Fibroblast of skin of back (primary cell): ENCODE measurements around the gene STAT1.
A peak's percentile ranks its signal among the peaks of the same experiment; 100 is the strongest.
"Not testable (repeated sequence)": the region's sequence is repeated elsewhere in the genome, so short reads cannot be mapped to it uniquely, and the experiment has no call there.

Experiments used
- DNase-seq: peaks from one replicate; pipeline ENCODE4 v3.0.0-alpha.2; 2013

STAT1 gene

GRCh38 chr2:190981333-190981732, 32.6 kb downstream of the STAT1 start:
- no peak for DNase-seq

- DNase-seq, result no peak
These were observed 33.3 kb downstream of the STAT1 start for GRCh38 chr2:190980630-190981209.

GRCh38 chr2:190979906-190980629, 33.9 kb downstream of the STAT1 start:
- no peak for DNase-seq

DNA sequence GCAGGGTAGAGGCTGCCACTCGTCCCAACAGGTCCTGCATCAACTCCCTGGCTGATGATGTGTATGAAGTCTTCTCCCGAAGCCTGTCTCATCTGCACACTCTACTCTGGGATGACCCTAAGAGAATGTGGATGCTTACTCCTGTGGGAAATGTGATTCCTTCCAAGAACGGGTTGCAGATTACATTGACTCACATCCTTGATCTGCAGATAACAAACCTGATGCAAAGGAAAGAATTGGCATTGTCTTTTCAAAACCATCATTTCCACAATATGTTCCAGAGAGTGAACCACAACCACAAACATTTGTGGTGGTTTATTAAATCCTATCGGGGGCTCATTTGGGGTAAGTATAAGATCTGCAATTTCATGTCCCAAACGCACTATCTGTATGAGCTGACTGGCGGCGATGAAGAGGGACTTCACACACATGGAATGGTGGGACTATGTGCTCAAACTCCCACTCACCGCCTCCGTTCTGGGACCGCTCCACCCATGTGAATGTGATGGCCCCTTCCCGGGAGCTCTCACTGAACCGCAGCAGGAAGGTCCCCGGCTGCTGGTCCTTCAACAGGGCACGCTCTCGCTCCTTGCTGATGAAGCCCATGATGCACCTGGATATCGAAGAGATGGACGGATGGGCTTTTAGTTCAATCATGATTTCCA, 35.5 kb downstream of the STAT1 start:
- DNase-seq, result peak; percentile 40

DNA sequence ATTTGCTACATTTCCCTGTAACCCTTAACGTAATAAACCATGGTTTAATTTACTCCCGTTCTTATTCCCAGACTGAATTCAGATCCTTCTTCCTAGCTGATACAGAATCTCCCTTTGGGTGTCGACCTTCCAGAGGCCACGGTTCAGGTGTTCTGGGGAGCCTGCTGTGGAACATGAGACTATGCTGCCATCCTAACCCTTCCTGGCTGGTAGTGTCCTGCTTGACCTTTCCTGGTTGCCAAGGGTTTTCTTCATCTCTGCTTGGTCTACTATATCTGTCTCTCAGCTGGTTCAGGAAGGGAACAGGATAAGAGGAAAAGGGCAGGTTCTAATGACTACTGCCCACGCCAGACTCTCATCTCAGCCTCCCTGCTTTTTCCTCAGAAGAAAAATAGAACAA, 36.5 kb downstream of the STAT1 start:
- no peak for DNase-seq

DNA sequence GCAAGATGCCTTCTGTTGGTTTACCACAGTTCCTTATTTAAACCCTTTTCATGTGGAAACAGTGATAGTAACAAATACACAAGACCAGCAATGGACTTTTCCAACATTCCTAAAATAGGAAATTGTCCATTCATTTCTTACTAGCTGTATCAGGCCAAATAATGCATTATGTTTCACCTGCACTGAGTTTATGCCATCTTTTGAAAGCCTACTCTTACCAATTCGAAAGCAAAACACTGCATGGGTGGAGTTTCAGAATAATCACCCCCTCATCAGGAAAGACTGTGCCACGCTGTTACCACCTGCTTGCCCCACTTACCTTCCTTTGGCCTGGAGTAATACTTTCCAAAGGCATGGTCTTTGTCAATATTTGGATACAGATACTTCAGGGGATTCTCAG, 37.5 kb downstream of the STAT1 start:
- no peak for DNase-seq

DNA sequence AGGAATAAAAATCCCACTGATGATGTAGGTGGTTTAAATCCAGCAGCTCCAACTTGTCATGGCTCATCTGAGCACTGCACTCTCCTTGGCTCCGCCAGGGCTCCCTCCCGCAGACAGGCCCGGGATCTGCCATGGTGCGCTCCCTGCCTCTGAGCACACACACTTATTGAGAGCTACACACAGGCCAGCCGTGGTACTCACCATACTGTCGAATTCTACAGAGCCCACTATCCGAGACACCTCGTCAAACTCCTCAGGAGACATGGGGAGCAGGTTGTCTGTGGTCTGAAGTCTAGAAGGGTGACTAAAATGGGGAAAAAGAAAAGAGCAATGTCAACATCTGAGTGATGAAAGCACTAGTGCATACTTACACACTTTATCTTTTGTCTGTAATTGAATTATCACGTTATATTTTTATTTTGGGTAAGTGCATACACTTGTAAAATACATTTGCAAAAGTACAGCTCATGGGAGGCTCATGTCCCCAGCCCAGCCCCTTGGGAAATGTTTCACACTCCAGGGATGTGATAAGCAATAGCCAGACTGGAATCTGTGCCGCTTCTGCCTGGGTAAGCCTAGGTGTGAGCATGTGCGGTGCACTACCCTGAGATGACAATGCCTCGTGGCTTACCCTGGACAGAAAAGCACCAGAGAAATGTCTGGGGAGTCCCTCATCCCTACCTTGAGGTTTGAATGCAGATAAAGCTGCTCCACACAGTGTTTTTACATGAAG, 39.2 kb downstream of the STAT1 start:
- DNase-seq, result no peak

GRCh38 chr2:190973726-190974628, 40.0 kb downstream of the STAT1 start:
- DNase-seq, result no peak

DNA sequence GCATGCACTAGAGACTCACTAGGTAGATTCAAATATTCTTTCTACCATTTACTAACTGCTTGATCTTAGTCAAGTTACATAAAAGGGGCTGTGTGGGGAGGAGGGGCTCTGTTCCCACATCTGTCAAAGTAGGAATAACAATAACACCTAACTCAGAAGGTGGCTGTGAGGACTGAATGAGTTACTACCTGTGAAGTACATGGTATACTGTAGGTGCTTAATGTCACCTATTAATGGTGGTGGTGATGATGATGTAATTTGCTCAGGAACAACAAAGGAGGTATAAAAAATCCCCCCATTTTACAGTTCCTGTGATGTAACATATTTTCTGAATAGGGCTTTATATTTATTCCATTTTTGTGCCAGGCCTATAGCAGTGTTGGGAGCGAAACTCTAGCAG, 40.7 kb downstream of the STAT1 start:
- DNase-seq, result no peak

DNA sequence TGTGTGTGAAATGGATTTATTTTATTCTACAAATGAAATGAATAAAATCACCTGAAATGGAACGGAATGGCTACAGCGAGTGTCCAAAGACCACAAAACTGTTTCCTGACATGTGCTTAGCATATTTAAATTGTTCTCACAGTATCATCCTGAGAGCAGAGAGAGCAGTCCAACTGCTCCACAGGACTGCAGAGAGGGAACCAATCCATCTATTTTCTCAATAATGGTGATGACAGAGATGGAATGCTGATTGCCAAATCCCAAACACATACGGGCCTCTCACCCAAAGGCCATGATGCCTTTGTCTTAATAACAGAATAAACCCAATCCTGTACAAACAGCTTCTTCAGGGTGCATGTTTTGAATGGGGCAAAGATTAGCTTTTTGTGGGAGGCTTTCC, 41.1 kb downstream of the STAT1 start:
- DNase-seq, result no peak

DNA sequence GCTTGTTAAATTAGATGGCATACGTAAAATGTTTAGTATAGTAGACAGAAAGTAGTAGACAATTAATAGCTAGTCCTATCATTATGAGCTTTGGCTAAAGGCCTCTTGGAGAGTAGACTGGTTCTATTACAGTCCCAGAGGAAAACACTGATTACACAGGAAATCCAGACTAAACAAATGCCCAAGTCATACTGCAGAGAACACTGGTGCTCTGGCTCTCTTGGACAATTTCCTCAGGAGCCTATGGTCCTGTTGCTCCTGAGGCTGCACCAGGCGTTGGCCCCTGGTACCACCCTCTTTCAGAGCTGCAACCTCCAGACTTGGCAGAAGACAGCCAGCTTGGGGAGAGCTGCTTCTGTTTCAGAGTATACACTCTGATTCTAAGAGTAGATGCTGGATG, 41.8 kb downstream of the STAT1 start:
- DNase-seq, result no peak

GRCh38 chr2:190970873-190971506, 43.0 kb downstream of the STAT1 start:
- DNase-seq, result no peak

- no peak for DNase-seq
These were observed 43.8 kb downstream of the STAT1 start for GRCh38 chr2:190970160-190970559.

DNA sequence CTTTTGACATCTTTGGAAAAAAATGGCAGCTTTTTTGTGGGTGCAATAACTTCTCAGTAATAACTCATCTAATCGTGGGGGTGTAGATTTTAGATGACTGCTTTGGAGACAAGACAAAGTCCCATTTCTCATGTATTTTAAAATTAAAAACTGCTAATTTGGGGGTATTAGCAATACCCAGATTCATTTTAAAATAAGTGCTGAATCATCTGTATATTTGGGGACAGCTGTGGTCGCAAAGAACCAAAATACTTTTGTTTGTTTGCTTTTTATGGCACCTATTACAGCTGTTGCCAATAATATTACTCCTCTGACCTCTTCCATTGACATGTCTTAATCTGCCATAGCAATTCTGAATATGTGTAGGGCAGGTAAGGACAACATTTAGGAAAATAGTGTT, 45.4 kb downstream of the STAT1 start:
- DNase-seq, result no peak

- no peak for DNase-seq
These were observed 48.3 kb downstream of the STAT1 start for GRCh38 chr2:190965580-190966222.

- DNase-seq, result no peak
These were observed 49.7 kb downstream of the STAT1 start for GRCh38 chr2:190964170-190964795.

DNA sequence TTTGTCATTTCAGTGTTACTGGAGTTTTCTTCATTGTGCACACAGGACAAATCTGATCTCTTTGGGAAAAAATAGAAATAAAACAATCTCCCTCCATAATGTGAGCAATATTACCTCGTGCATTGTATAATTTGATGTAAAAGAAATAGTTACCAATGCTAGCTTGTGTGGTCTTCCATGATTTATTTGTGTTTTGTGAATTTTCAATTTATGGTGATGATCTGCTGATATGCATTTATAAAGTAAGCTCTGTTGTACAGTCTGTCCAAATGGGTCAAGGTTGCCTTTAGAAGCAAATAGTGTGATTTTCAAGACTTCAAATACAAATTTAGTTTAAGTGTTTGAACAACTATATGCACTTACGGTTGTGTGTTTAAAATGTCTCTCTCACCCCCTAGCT, 50.9 kb downstream of the STAT1 start:
- no peak for DNase-seq

DNA sequence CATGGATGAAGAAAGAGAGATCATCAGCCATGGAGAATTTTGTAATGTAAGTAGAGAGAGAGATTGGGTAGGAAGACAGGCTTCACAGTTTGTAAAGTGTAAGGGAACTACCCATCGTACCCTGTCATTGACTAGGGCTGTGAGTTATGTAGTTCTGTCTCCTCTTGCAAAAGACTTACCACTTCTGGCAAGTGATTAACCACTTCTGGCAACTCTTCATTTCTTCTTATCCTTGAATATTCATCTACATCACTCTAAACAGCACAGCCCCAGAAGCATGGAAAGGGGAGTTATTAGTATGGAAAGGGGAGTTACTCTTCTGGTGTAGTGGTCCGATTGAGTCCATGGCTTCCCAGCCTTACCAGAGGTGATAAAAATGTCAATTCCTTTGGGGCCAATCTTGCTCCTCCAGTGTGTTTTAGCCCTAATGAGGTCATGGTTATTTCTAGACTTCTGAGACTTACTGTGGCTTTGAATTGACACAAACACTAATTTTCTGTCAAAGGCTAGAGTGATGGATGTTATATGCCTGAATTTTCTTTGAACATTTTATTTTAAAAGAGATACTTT, 52.0 kb downstream of the STAT1 start:
- DNase-seq, result peak; percentile 28

DNA sequence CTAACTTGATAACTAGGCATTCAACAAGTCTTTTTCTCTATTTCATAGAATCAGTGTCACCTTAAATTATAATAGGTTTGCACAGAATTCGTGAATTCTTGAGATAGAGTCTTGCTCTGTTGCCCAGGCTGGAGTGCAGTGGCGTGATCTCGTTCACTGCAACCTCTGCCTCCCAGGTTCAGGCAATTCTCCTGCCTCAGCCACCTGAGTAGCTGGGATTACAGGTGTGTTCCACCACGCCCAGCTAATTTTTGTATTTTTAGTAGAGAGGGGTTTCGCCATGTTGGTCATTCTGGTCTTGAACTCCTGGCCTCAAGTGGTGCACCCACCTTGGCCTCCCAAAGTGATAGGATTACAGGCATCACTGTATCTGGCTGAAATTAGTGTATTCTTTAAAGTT, 52.9 kb downstream of the STAT1 start:
- DNase-seq, result not testable (repeated sequence)
